Measurements from ENCODE around the gene CAMTA1.
A peak's percentile ranks its signal among the peaks of the same experiment; 100 is the strongest.

Gene CAMTA1

DNA sequence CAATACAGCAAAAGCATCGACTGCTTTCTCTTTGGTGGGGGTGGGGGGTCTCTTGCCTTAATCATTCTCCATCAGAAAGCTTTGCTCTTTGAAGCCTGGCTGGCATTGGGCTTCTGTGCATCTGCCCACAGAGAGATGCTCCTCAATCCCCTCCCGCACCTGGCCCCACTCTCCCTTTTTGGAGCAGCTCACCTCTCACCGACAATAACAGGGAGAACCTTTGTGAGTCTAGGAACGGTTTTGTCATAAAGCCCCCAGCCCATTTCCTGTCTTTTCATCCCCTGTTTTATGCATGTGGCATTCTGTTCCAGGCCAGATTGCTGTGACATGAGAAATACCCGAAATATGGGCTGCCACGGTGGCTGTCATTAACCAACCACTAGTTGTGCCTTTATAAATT lies 516.9 kb downstream of the CAMTA1 start:
- H3K4me3 ChIP-seq (ENCODE audit: low read depth, low read length) = no peak overlapping the region

DNA sequence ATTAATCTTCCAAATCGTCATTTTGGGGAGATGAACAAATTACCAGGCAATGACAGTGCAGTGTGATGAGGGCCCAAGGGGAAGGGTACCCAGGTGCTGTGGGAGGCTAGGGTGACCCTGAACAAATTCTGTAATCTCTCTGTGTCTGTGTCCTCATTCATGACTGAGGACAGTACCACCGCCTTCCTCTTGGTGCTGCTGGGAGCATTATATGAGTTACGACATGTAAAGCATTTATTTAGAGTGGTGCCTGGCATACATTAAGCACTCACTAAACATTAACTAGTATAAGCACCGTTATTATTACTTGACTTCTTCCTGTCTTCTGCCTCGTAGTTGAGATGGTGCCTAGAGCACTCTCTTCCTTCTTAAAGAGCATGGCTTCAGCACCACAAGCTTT lies 517.6 kb downstream of the CAMTA1 start:
- H3K4me3 ChIP-seq (ENCODE audit: low read depth, low read length) = no peak overlapping the region
- no peak for DNase-seq (ENCODE audit: low read depth)
- TF ChIP-seq, protein P1, sequence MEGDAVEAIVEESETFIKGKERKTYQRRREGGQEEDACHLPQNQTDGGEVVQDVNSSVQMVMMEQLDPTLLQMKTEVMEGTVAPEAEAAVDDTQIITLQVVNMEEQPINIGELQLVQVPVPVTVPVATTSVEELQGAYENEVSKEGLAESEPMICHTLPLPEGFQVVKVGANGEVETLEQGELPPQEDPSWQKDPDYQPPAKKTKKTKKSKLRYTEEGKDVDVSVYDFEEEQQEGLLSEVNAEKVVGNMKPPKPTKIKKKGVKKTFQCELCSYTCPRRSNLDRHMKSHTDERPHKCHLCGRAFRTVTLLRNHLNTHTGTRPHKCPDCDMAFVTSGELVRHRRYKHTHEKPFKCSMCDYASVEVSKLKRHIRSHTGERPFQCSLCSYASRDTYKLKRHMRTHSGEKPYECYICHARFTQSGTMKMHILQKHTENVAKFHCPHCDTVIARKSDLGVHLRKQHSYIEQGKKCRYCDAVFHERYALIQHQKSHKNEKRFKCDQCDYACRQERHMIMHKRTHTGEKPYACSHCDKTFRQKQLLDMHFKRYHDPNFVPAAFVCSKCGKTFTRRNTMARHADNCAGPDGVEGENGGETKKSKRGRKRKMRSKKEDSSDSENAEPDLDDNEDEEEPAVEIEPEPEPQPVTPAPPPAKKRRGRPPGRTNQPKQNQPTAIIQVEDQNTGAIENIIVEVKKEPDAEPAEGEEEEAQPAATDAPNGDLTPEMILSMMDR (conservative IDR thresholded peaks at IDR 0.05; ENCODE audit: low read depth, low read length) = peak; percentile 43

More for the DNA sequence above, 516.9 kb downstream of the CAMTA1 start:
- no peak for DNase-seq (ENCODE audit: low read depth)
- TF ChIP-seq, protein P1 (conservative IDR thresholded peaks at IDR 0.05; ENCODE audit: low read depth, low read length) = no peak

- no peak overlapping the region for H3K4me3 ChIP-seq (ENCODE audit: low read depth, low read length)
- DNase-seq (ENCODE audit: low read depth) = no peak
- TF ChIP-seq, protein P1 (conservative IDR thresholded peaks at IDR 0.05; ENCODE audit: low read depth, low read length) = no peak
Observed at GRCh38 chr1:7303554-7304317, 518.5 kb downstream of the CAMTA1 start.

- H3K4me3 ChIP-seq (ENCODE audit: low read depth, low read length) = no peak overlapping the region
- peak; percentile 43 for DNase-seq (ENCODE audit: low read depth)
- TF ChIP-seq, protein P1 (conservative IDR thresholded peaks at IDR 0.05; ENCODE audit: low read depth, low read length) = no peak
Observed at GRCh38 chr1:7313081-7313546, 527.9 kb downstream of the CAMTA1 start.

GRCh38 chr1:7313826-7314225 lies 528.6 kb downstream of the CAMTA1 start:
- DNase-seq (ENCODE audit: low read depth) = peak; percentile 14
- H3K4me3 ChIP-seq (ENCODE audit: low read depth, low read length) = no peak overlapping the region
- TF ChIP-seq, protein P1 (conservative IDR thresholded peaks at IDR 0.05; ENCODE audit: low read depth, low read length) = no peak

DNA sequence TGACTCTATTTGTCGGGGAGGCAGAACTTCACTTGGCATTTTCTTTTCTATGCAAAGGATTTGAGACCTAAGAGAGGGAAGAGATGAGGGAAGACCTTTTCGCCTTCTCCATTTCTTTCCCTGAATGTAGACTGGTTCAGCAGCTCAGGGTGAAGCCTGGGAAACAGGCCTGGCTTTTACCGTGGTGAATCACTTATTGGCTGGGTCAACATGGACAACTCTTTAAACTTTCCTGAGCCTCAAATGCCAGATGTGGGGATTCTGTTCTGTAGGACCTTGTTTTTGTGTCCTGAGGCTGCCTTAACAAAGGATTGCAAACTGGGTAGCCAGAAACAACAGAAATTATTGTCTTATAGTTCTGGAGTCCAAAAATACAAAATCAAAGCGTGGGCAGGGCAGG lies 530.1 kb downstream of the CAMTA1 start:
- no peak for DNase-seq (ENCODE audit: low read depth)
- H3K4me3 ChIP-seq (ENCODE audit: low read depth, low read length) = no peak overlapping the region
- TF ChIP-seq, protein P1 (conservative IDR thresholded peaks at IDR 0.05; ENCODE audit: low read depth, low read length) = no peak

DNA sequence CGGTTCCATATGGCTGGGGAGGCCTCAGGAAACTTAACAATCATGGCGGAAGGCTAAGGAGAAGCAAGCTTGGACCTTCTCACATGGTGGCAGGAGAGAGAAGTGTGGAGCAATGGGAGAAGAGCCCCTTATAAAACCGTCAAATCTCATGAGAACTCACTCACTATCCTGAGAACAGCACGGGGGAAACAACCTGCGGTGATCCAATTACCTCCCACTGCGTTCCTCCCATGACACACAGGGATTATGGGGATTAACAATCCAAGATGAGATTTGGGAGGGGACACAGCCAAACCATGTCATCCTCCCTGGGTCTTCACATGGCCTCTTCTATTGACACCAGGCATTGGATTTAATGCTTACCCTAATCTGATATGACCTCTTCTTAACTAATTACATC lies 530.7 kb downstream of the CAMTA1 start:
- no peak for DNase-seq (ENCODE audit: low read depth)
- TF ChIP-seq, protein P1 (conservative IDR thresholded peaks at IDR 0.05; ENCODE audit: low read depth, low read length) = no peak
- no peak overlapping the region for H3K4me3 ChIP-seq (ENCODE audit: low read depth, low read length)

Measured in choroid plexus epithelial cell (primary cell).